GM12878 (cell line): Measurements from ENCODE around the gene ADSL. TPM values are rescaled to one million over a fixed set of nuclear protein-coding genes. Genes with fewer than 3 reads are reported as not detected.

Source experiments
- ATAC-seq: fragments of 200-7000 bp; cut with Tn5 transposase; 3 replicates; pipeline ENCODE4 v1.9.1; 2020; ENCODE audit warnings: mild to moderate bottlenecking, moderate library complexity
- BruUV-seq: library from RNA; stranded (reverse); fragments of 400-500 nt; replicated peaks from 2 replicates; lab custom pipeline; 2021; lab: Mats Ljungman, UMichigan
- CTCF ChIA-PET: fragments of 300-600 bp; sonication (Branson Sonifier 250); formaldehyde crosslinking; extraction: SDS; loops from one replicate; lab custom pipeline; 2021; ENCODE audit warnings: inconsistent platforms; lab: Yijun Ruan, JAX
- POLR2A ChIA-PET: fragments of 350-600 bp; formaldehyde crosslinking; extraction: SDS; loops from one replicate; lab custom pipeline; 2021; ENCODE audit warnings: inconsistent platforms; lab: Charles Lee
- RAD21 ChIA-PET: fragments of 300-600 bp; sonication (Branson Sonifier 250); formaldehyde crosslinking; loops from one replicate; lab custom pipeline; 2023; ENCODE audit warnings: antibody characterized with exemption; ENCODE audit not compliant: unreplicated experiment; lab: Charles Lee
- SMC1A ChIA-PET: fragments of 300-600 bp; sonication (Branson Sonifier 250); formaldehyde crosslinking; loops from one replicate; lab custom pipeline; 2023; ENCODE audit not compliant: unreplicated experiment, uncharacterized antibody; lab: Charles Lee
- DNase-seq: peaks from one replicate; pipeline ENCODE4 v3.0.0-alpha.2; 2011; ENCODE audit warnings: low read depth, low spot score
- FAIRE-seq: peaks from 3 replicates; lab custom pipeline; 2011; peaks lifted over from hg19 to GRCh38; lab: Jason Lieb, UNC
- H2AFZ ChIP-seq: 2 replicates; pipeline ENCODE4 v1.6.0; 2011; ENCODE audit warnings: low read depth, low read length, control low read depth; ENCODE audit not compliant: control insufficient read depth
- H3K27ac ChIP-seq: 2 replicates; pipeline ENCODE4 v1.5.1; 2011; ENCODE audit warnings: control low read depth; ENCODE audit not compliant: control insufficient read depth, insufficient read depth
- H3K27me3 ChIP-seq, 2 experiments: replicated peaks in 1 of 2; 2 replicates each; pipeline versions ENCODE4 v1.6.0 to v1.6.1; 2011; ENCODE audit warnings: low read length in 1 of 2; ENCODE audit not compliant: control insufficient read depth in 2 of 2, insufficient read depth in 2 of 2
- H3K36me3 ChIP-seq, 2 experiments: 2 replicates each; pipeline ENCODE4 v1.5.1; 2011; ENCODE audit warnings: low read length in 1 of 2; ENCODE audit not compliant: control insufficient read depth in 2 of 2, insufficient read depth in 2 of 2
- H3K4me1 ChIP-seq: 2 replicates; pipeline ENCODE4 v1.6.1; 2011; ENCODE audit warnings: mild to moderate bottlenecking, low read length, moderate library complexity, mixed read lengths; ENCODE audit not compliant: control insufficient read depth, insufficient read depth
- H3K4me2 ChIP-seq: 2 replicates; pipeline ENCODE4 v1.6.0; 2011; ENCODE audit warnings: control low read depth; ENCODE audit not compliant: control insufficient read depth, insufficient read depth
- H3K4me3 ChIP-seq: fragments of 200-600 bp; sonication (generic); 2 replicates; pipeline ENCODE4 v1.5.1; 2016
- H3K79me2 ChIP-seq: 2 replicates; pipeline ENCODE4 v1.6.0; 2011; ENCODE audit warnings: low read length; ENCODE audit not compliant: control insufficient read depth, insufficient read depth
- H3K9ac ChIP-seq: 2 replicates; pipeline ENCODE4 v1.8.0; 2011; ENCODE audit warnings: low read length, control low read depth, mixed read lengths; ENCODE audit not compliant: control insufficient read depth, insufficient read depth
- H3K9me3 ChIP-seq: replicated peaks from 3 replicates; pipeline ENCODE4 v1.5.1; 2011; ENCODE audit warnings: mild to moderate bottlenecking, low read length; ENCODE audit not compliant: control insufficient read depth, insufficient read depth
- H4K20me1 ChIP-seq: 2 replicates; pipeline ENCODE4 v1.6.0; 2011; ENCODE audit not compliant: control insufficient read depth, insufficient read depth
- BCL11A ChIP-seq: IDR thresholded peaks from 2 replicates; pipeline ENCODE4 v1.6.1; 2011; ENCODE audit warnings: low read depth, low read length
- CEBPB ChIP-seq, 2 experiments: fragments of 150-350 bp in 1 of 2; IDR thresholded peaks; 2 replicates each; pipeline ENCODE4 v1.6.1; 2012 to 2014; ENCODE audit warnings: low read depth in 2 of 2, low read length in 2 of 2, borderline replicate concordance in 1 of 2, inconsistent platforms in 1 of 2
- HCFC1 ChIP-seq: fragments of 150-350 bp; IDR thresholded peaks from 2 replicates; pipeline ENCODE4 v1.6.1; 2014; ENCODE audit warnings: low read length
- HSF1 ChIP-seq: fragments of 150-350 bp; IDR thresholded peaks from 2 replicates; pipeline ENCODE4 v1.6.1; 2014; ENCODE audit warnings: mild to moderate bottlenecking, low read depth, low read length
- NRF1 ChIP-seq: conservative IDR thresholded peaks from 2 replicates; pipeline ENCODE4 v1.6.1; 2011; ENCODE audit warnings: mild to moderate bottlenecking, low read depth, low read length, improper control_type of control experiment
- PRDM15 ChIP-seq: fragments of 450-650 bp; formaldehyde crosslinking; IDR thresholded peaks from 2 replicates; pipeline ENCODE4 v1.4.0; 2020; ENCODE audit warnings: mild to moderate bottlenecking, moderate library complexity
- SUPT20H ChIP-seq: IDR thresholded peaks from 2 replicates; pipeline ENCODE4 v1.6.1; 2011; ENCODE audit warnings: low read depth, mild to moderate bottlenecking, low read length, moderate library complexity, borderline replicate concordance; ENCODE audit not compliant: control insufficient read depth
- ZBTB33 ChIP-seq: fragments of 450-650 bp; IDR thresholded peaks from 2 replicates; pipeline ENCODE4 v1.6.1; 2017; ENCODE audit warnings: mild to moderate bottlenecking
- WGBS: methylation state at CpG from one replicate; pipeline ENCODE4 v1.1.6; 2016; ENCODE audit warnings: low lambda C conversion rate; ENCODE audit not compliant: insufficient replicate concordance, insufficient coverage; ENCODE audit errors: missing lambda C conversion rate; 5-methylcytosine and 5-hydroxymethylcytosine counted together
- in situ Hi-C: fragments of 300-500 bp; cut with MboI; formaldehyde crosslinking; loops from 9 replicates; pipeline ENCODE4 v1.14.3; 2018; ENCODE audit warnings: mixed read lengths
- intact Hi-C: fragments of 100-400 bp; cut with micrococcal nuclease; formaldehyde crosslinking; loops from one replicate; pipeline ENCODE4 v1.14.2; 2022; ENCODE audit not compliant: unreplicated experiment
- polyA plus RNA-seq, 11 experiments: library from polyadenylated mRNA; depleted of rRNA in 4 of 11; unstranded in 6 of 11; stranded (reverse) in 5 of 11; fragments of >200 nt; fragmentation: Nextera tagmentation in 4 of 11; fragmentation: Illumina TruSeq in 1 of 11; extraction: Ambion mirVana in 4 of 11; extraction: Trizol in 1 of 11; gene quantifications; 1 replicate in 1 of 11; 2 replicates in 10 of 11; pipeline versions ENCODE4 v1.2.1 to v1.2.3, GENCODE V29; 2011 to 2016; ENCODE audit warnings: inconsistent platforms in 2 of 11, missing spikeins in 2 of 11, low read depth in 1 of 11
- total RNA-seq, 4 experiments: library from RNA; depleted of rRNA in 3 of 4; stranded (reverse); fragments of >200 nt in 3 of 4; fragmentation: Illumina TruSeq in 1 of 4; extraction: Trizol in 1 of 4; gene quantifications; 2 replicates each; pipeline versions ENCODE4 v1.2.1 to v1.2.3, GENCODE V29; 2013 to 2021
- TF ChIP-seq, protein P1 (sequence below): fragments of 450-650 bp; IDR thresholded peaks from 2 replicates; pipeline ENCODE4 v1.6.1; 2017; ENCODE audit warnings: borderline replicate concordance

The ADSL gene
- total and polyA plus RNA-seq, 10 of the 15 experiments (the other 5 are each of a cell fraction or from before 2014, with no cell fraction given) = 126 to 313 (median 143) TPM

GRCh38 chr22:40423882-40424640, 77.8 kb downstream of the ADSL start:
- Histone ChIP-seq H3K27me3 (no peaks in the 10 kb centered on the region), H3K9me3 (no peaks in the 10 kb centered on the region), H4K20me1 (no peaks in the 10 kb centered on the region)
- in situ Hi-C loops (no loop called here), intact Hi-C loops (no loop called here)
- ATAC-seq = no peak
- TF ChIP-seq CEBPB (IDR thresholded peaks at IDR 0.05; ENCODE audit: borderline replicate concordance in 1 of 2, low read depth in 2 of 2, low read length in 2 of 2) = no peak
- no peak for TF ChIP-seq BCL11A
- no peak for TF ChIP-seq NRF1
- TF ChIP-seq, protein P1, sequence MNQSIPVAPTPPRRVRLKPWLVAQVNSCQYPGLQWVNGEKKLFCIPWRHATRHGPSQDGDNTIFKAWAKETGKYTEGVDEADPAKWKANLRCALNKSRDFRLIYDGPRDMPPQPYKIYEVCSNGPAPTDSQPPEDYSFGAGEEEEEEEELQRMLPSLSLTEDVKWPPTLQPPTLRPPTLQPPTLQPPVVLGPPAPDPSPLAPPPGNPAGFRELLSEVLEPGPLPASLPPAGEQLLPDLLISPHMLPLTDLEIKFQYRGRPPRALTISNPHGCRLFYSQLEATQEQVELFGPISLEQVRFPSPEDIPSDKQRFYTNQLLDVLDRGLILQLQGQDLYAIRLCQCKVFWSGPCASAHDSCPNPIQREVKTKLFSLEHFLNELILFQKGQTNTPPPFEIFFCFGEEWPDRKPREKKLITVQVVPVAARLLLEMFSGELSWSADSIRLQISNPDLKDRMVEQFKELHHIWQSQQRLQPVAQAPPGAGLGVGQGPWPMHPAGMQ = no peak
- TF ChIP-seq SUPT20H = no peak
- TF ChIP-seq HCFC1 = no peak
- TF ChIP-seq PRDM15 (CRISPR knock-in tag) = no peak
- TF ChIP-seq ZBTB33 = no peak
- TF ChIP-seq HSF1 = no peak
- TF ChIP-seq, all 136 proteins: peak for 0
- FAIRE-seq = no peak
- ChIA-PET RAD21 (no interaction called here), CTCF (interaction anchor here (0.8 to 1.7 kb wide), 2 partner anchors 9 to 13 kb away, joined by 3 read pairs; no protein-coding TSS in a partner anchor), SMC1A (no interaction called here), POLR2A (no interaction called here)
- no peak for DNase-seq
- H3K4me2 ChIP-seq = no peak overlapping the region
- H3K79me2 ChIP-seq = no peaks in the 10 kb centered on the region; the same call in none of the 2 replicates
- over 99% methylated on average over 17 of the region's 17 CpGs for WGBS
- H3K36me3 ChIP-seq = peaks cover 65 to 69% of the 10 kb centered on the region in 2 experiments
- H3K9ac ChIP-seq = no peak overlapping the region
- no peak overlapping the region for H3K4me3 ChIP-seq
- no peak overlapping the region for H3K27ac ChIP-seq
- H2AFZ ChIP-seq = no peak overlapping the region
- BruUV-seq = no TSS peak
- no peaks in the 10 kb centered on the region for H3K4me1 ChIP-seq
